CD14-positive monocyte (primary cell): ENCODE measurements around the gene TOP3A. TPM values are rescaled to one million over a fixed set of nuclear protein-coding genes. Genes with fewer than 3 reads are reported as not detected.

Experiments
- DNase-seq, 3 donors: peaks; one replicate each; pipeline ENCODE4 v3.0.0-alpha.2; 2011 to 2022
- H2AFZ ChIP-seq: 2 replicates; pipeline ENCODE4 v1.6.0; 2012; ENCODE audit warnings: mild to moderate bottlenecking, low read depth, low read length, inconsistent platforms; ENCODE audit not compliant: insufficient read depth, poor library complexity, severe bottlenecking
- H3K27ac ChIP-seq, 2 donors: 1 replicate in 1 of 2; 2 replicates in 1 of 2; pipeline ENCODE4 v1.5.1; 2012 to 2013; ENCODE audit warnings: low read length in 2 of 2, control low read depth in 1 of 2, inconsistent platforms in 1 of 2, low read depth in 1 of 2, mild to moderate bottlenecking in 1 of 2
- H3K27me3 ChIP-seq, 2 donors: one replicate each; pipeline versions ENCODE4 v1.6.0 to v1.6.1; 2011 to 2013; ENCODE audit warnings: low read length in 2 of 2; ENCODE audit not compliant: control insufficient read depth in 2 of 2, insufficient read depth in 2 of 2
- H3K36me3 ChIP-seq, 2 donors: replicated peaks in 1 of 2; 1 replicate in 1 of 2; 2 replicates in 1 of 2; pipeline versions ENCODE4 v1.5.1 to v1.6.1; 2012 to 2013; ENCODE audit warnings: low read length in 2 of 2, control low read depth in 1 of 2, inconsistent platforms in 1 of 2, mild to moderate bottlenecking in 1 of 2; ENCODE audit not compliant: insufficient read depth in 2 of 2, control insufficient read depth in 1 of 2
- H3K4me1 ChIP-seq, 2 donors: 1 replicate in 1 of 2; 2 replicates in 1 of 2; pipeline versions ENCODE4 v1.5.1 to v1.6.1; 2012 to 2013; ENCODE audit warnings: low read length in 2 of 2, control low read depth in 1 of 2, inconsistent platforms in 1 of 2, mild to moderate bottlenecking in 1 of 2, moderate library complexity in 1 of 2; ENCODE audit not compliant: insufficient read depth in 2 of 2, control insufficient read depth in 1 of 2
- H3K4me2 ChIP-seq: replicated peaks from 2 replicates; pipeline ENCODE3; 2012; ENCODE audit warnings: low read length, moderate library complexity, mild to moderate bottlenecking; ENCODE audit not compliant: poor library complexity, severe bottlenecking; ENCODE audit errors: extremely low read depth
- H3K4me3 ChIP-seq, 3 experiments: fragments of 200-600 bp in 1 of 3; sonication (generic) in 1 of 3; replicated peaks in 1 of 3; 1 replicate in 2 of 3; 2 replicates in 1 of 3; pipeline ENCODE4 v1.5.1; 2011 to 2013; ENCODE audit warnings: low read length in 3 of 3, mild to moderate bottlenecking in 3 of 3, control low read depth in 2 of 3, low read depth in 2 of 3, inconsistent platforms in 1 of 3, moderate library complexity in 1 of 3
- H3K79me2 ChIP-seq: 2 replicates; pipeline ENCODE4 v1.6.0; 2012; ENCODE audit warnings: mild to moderate bottlenecking, control low read depth, inconsistent platforms, low read length, moderate library complexity; ENCODE audit not compliant: insufficient read depth
- H3K9ac ChIP-seq: 2 replicates; pipeline ENCODE4 v1.6.0; 2017; ENCODE audit warnings: low read length, mild to moderate bottlenecking; ENCODE audit not compliant: insufficient read depth, poor library complexity, severe bottlenecking
- H3K9me3 ChIP-seq, 2 donors: replicated peaks in 1 of 2; 1 replicate in 1 of 2; 2 replicates in 1 of 2; pipeline versions ENCODE4 v1.5.1 to v1.6.1; 2012 to 2013; ENCODE audit warnings: low read length in 2 of 2, control low read depth in 1 of 2; ENCODE audit not compliant: control insufficient read depth in 1 of 2, insufficient read depth in 1 of 2
- H4K20me1 ChIP-seq: 2 replicates; pipeline ENCODE4 v1.6.0; 2012; ENCODE audit warnings: mild to moderate bottlenecking, low read length, control low read depth, moderate library complexity; ENCODE audit not compliant: insufficient read depth
- H3K27ac Mint-ChIP-seq, 7 donors: one replicate each; pipeline ENCODE4 v1.8.0; 2020; ENCODE audit warnings: mild to moderate bottlenecking in 7 of 7, mixed read lengths in 7 of 7, moderate library complexity in 6 of 7, inconsistent platforms in 2 of 7
- H3K27me3 Mint-ChIP-seq, 3 donors: one replicate each; pipeline ENCODE4 v1.8.0; 2021 to 2022; ENCODE audit warnings: low read depth in 3 of 3, mild to moderate bottlenecking in 3 of 3, mixed read lengths in 3 of 3, moderate library complexity in 3 of 3, inconsistent platforms in 1 of 3
- H3K36me3 Mint-ChIP-seq, 2 donors: one replicate each; pipeline ENCODE4 v1.8.0; 2020; ENCODE audit warnings: mixed read lengths in 2 of 2, inconsistent platforms in 1 of 2, mild to moderate bottlenecking in 1 of 2
- H3K4me1 Mint-ChIP-seq: one replicate; pipeline ENCODE4 v1.8.0; 2020; ENCODE audit warnings: mild to moderate bottlenecking, mixed read lengths
- H3K4me3 Mint-ChIP-seq, 2 donors: one replicate each; pipeline ENCODE4 v1.8.0; 2020; ENCODE audit warnings: mild to moderate bottlenecking in 2 of 2, mixed read lengths in 2 of 2, moderate library complexity in 1 of 2
- H3K9me3 Mint-ChIP-seq, 7 donors: one replicate each; pipeline ENCODE4 v1.8.0; 2020 to 2022; ENCODE audit warnings: mixed read lengths in 7 of 7, mild to moderate bottlenecking in 6 of 7, moderate library complexity in 6 of 7, inconsistent platforms in 2 of 7
- WGBS: methylation state at CpG from one replicate; pipeline ENCODE4 v1.1.5; 2013; ENCODE audit warnings: missing lambda C conversion rate; ENCODE audit not compliant: insufficient coverage; 5-methylcytosine and 5-hydroxymethylcytosine counted together
- intact Hi-C, 2 donors: fragments of 100-400 bp; cut with micrococcal nuclease; formaldehyde crosslinking; loops; one replicate each; pipeline versions ENCODE4 v1.15.0 to v1.15.1; 2023
- polyA plus RNA-seq, 3 donors: library from polyadenylated mRNA; depleted of rRNA in 1 of 3; unstranded in 2 of 3; stranded (reverse) in 1 of 3; fragments of 300-500 nt in 2 of 3; fragments of >200 nt in 1 of 3; fragmentation: Illumina TruSeq in 2 of 3; gene quantifications; 1 replicate in 2 of 3; 2 replicates in 1 of 3; pipeline ENCODE4 v1.2.3, GENCODE V29; 2012 to 2021
- TF ChIP-seq, protein P1 (sequence below): fragments of 200-600 bp; IDR thresholded peaks from one replicate; pipeline ENCODE4 v1.8.0; 2022; ENCODE audit warnings: antibody characterized with exemption, mild to moderate bottlenecking

The TOP3A gene
- polyA plus RNA-seq, 3 donors, result 15.2 to 25.6 (median 22.3) TPM

DNA sequence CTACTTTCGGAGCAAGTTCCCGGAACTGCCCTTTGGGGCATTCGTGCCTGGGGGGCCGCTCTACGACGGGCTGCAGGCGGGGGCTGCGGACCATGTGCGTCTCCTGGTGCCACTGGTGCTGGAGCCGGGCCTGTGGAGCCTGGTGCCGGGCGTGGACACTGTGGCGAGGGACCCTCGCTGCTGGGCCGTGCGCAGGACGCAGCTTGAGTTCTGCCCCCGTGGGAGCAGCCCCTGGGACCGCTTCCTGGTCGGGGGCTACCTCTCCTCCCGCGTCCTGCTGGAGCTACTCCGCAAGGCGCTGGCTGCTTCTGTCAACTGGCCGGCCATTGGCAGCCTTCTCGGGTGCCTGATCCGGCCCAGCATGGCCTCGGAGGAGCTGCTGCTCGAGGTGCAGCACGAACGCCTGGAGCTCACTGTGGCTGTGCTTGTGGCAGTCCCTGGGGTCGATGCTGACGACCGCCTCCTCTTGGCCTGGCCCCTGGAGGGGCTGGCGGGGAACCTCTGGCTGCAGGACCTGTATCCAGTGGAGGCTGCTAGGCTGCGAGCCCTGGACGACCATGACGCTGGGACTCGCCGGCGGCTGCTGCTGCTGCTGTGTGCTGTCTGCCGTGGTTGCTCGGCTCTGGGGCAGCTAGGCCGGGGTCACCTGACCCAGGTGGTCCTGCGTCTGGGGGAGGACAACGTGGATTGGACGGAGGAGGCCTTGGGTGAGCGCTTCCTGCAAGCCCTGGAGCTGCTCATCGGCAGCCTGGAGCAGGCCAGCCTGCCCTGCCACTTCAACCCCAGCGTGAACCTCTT lies 50.7 kb downstream of the TOP3A start:
- H3K4me3 Mint-ChIP-seq, result no peak overlapping the region
- WGBS, result 97% methylated on average over 50 of the region's 50 CpGs
- peaks cover 0 to 1% (median 0%) of the 10 kb centered on the region in 3 donors for H3K27me3 Mint-ChIP-seq
- peaks cover 12 to 26% of the 10 kb centered on the region in 2 donors for H3K36me3 ChIP-seq
- H3K27ac Mint-ChIP-seq, result no peak overlapping the region
- no peak overlapping the region for H3K4me2 ChIP-seq
- H2AFZ ChIP-seq, result no peak overlapping the region
- peaks cover 24 to 34% of the 10 kb centered on the region in 2 donors for H3K4me1 ChIP-seq
- H3K9ac ChIP-seq, result no peak overlapping the region
- peaks cover 8% of the 10 kb centered on the region for H3K79me2 ChIP-seq
- H3K4me3 ChIP-seq, result no peak overlapping the region
- peaks cover 24% of the 10 kb centered on the region for H3K4me1 Mint-ChIP-seq
- TF ChIP-seq, protein P1, sequence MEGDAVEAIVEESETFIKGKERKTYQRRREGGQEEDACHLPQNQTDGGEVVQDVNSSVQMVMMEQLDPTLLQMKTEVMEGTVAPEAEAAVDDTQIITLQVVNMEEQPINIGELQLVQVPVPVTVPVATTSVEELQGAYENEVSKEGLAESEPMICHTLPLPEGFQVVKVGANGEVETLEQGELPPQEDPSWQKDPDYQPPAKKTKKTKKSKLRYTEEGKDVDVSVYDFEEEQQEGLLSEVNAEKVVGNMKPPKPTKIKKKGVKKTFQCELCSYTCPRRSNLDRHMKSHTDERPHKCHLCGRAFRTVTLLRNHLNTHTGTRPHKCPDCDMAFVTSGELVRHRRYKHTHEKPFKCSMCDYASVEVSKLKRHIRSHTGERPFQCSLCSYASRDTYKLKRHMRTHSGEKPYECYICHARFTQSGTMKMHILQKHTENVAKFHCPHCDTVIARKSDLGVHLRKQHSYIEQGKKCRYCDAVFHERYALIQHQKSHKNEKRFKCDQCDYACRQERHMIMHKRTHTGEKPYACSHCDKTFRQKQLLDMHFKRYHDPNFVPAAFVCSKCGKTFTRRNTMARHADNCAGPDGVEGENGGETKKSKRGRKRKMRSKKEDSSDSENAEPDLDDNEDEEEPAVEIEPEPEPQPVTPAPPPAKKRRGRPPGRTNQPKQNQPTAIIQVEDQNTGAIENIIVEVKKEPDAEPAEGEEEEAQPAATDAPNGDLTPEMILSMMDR, result no peak
- DNase-seq, result no peak
- no peaks in the 10 kb centered on the region for H3K27me3 ChIP-seq
- H3K9me3 ChIP-seq, result no peaks in the 10 kb centered on the region
- H3K27ac ChIP-seq, result no peak overlapping the region
- H4K20me1 ChIP-seq, result no peaks in the 10 kb centered on the region
- H3K9me3 Mint-ChIP-seq, result no peaks in the 10 kb centered on the region
- H3K36me3 Mint-ChIP-seq, result peaks cover 8 to 18% of the 10 kb centered on the region in 2 donors
- intact Hi-C loops, result no loop called here

GRCh38 chr17:18262641-18263040 lies 52.2 kb downstream of the TOP3A start:
- no peaks in the 10 kb centered on the region for H3K27me3 ChIP-seq
- intact Hi-C loops, result no loop called here
- no peak for DNase-seq
- peaks cover 12 to 26% of the 10 kb centered on the region in 2 donors for H3K36me3 ChIP-seq
- H3K79me2 ChIP-seq, result peaks cover 18% of the 10 kb centered on the region
- TF ChIP-seq, protein P1, result no peak
- WGBS, result 96% methylated on average over 12 of the region's 12 CpGs
- H4K20me1 ChIP-seq, result peaks cover 6% of the 10 kb centered on the region
- Mint-ChIP-seq H3K9me3 (no peaks in the 10 kb centered on the region), H3K36me3 (peaks cover 8 to 18% of the 10 kb centered on the region in 2 donors), H3K27ac (peak overlapping the region in 2 of 7 donors; percentile 35 to 47), H3K4me1 (peaks cover 30% of the 10 kb centered on the region), H3K27me3 (peaks cover 0 to 2% (median 1%) of the 10 kb centered on the region in 3 donors), H3K4me3 (no peak overlapping the region)
- H3K4me2 ChIP-seq, result no peak overlapping the region
- H3K4me3 ChIP-seq, result no peak overlapping the region
- H2AFZ ChIP-seq, result no peak overlapping the region
- no peak overlapping the region for H3K27ac ChIP-seq
- peaks cover 30 to 41% of the 10 kb centered on the region in 2 donors for H3K4me1 ChIP-seq
- H3K9ac ChIP-seq, result no peak overlapping the region
- no peaks in the 10 kb centered on the region for H3K9me3 ChIP-seq
